GM12891 (cell line): Measurements from ENCODE around the gene CENPQ.

Experiments used
- POLR2A ChIP-seq: IDR thresholded peaks from 2 replicates; pipeline ENCODE4 v1.6.1; 2011; ENCODE audit warnings: low read depth, low read length, control low read depth
- POLR2AphosphoS5 ChIP-seq: IDR thresholded peaks from 2 replicates; pipeline ENCODE4 v1.6.1; 2011; ENCODE audit warnings: low read depth, low read length, control low read depth
- SPI1 ChIP-seq: IDR thresholded peaks from 2 replicates; pipeline ENCODE4 v1.6.1; 2011; ENCODE audit warnings: low read depth, low read length, control low read depth
- TAF1 ChIP-seq: IDR thresholded peaks from 2 replicates; pipeline ENCODE4 v1.6.1; 2011; ENCODE audit warnings: low read depth, low read length, control low read depth

GRCh38 chr6:49479308-49479970 lies 16.3 kb downstream of the CENPQ start:
- TF ChIP-seq POLR2A: no peak
- TF ChIP-seq TAF1: no peak
- no peak for TF ChIP-seq POLR2AphosphoS5
- no peak for TF ChIP-seq SPI1
